CD4-positive, alpha-beta T cell treated with Interleukin-12 subunit alpha and Interleukin-12 subunit beta, for 1 hour (primary cell): ENCODE results near the gene TRERF1.
A peak's percentile ranks its signal among the peaks of the same experiment; 100 is the strongest.
"Not testable (repeated sequence)": the region's sequence is repeated elsewhere in the genome, so short reads cannot be mapped to it uniquely, and the experiment has no call there.

ENCODE experiments used
- DNase-seq: peaks from one replicate; pipeline ENCODE4 v3.0.0-alpha.2; 2020

The TRERF1 gene

DNA sequence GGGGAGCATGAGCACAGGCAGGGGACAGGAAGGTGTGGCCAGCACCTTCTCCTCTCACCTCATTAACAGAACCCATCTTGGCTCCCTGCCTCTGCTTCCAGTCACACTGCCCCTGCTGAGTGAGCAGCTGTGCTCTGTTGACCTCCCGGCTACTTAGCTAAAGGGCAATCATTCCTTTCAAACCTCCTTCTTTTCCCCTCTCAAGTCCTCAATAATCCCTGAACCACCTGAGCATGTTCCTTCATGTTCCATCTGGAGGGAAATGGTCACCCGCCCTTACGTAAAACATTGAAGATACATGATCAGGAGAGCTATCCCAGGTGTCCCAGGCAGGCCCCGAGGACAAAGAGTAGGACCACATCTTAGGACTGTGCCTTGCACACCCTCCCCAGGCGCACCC is 212.4 kb downstream of the TRERF1 start:
- DNase-seq = no peak

DNA sequence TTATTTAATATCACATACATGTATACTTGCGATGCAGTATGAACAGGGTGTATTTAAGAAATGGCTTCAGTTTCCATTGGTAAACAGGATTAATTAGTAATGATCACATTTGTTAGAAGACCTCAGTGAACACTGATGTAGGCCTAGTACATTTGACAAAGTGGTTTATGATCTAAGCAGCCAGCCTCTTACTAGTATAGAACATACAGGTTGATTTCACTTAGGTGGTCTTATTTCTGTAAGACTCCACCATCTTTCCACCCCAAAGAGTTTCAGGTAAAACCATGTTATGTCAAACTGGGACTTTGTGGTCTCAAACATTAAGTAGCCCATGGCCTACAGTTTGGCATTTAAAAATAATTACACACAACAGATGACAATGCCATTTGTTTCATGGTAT is 213.9 kb downstream of the TRERF1 start:
- no peak for DNase-seq

DNA sequence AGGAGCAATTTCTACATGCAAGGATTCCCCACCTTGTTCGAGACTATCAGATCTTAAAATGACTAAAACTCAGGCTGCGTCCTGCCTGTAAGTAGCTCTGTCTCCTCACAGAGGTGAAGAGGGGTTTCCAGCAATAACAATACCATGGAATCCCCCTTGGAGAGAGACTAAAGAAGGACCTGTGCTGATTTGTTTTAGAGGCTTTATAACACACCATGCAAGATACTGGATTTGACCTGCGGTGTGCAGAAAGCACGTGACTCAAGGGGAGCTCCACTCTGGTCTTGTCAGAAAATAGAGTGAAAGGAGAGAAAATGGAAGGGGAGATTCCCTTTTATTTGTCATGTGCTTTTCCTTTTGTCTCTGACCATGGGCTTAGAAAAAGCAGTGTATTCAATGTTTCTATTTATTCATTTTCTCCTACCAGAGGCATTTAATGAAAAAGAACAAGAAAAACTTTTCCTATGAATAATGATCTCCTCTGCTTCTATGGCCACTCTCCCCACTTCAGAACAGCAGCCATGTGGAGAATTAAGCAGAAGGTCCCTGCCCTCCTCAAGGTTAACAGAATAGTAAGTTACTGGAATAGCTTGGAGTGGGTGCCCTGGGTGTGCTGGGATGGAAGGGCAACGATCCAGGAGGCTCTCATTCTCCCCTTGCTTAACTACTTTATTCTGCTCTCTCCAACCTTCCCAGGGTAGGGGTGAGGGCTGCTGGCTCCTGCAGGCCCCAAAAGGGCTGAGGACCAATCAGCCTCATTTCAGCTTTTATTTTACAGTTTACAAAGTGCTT is 214.8 kb downstream of the TRERF1 start:
- no peak for DNase-seq

DNA sequence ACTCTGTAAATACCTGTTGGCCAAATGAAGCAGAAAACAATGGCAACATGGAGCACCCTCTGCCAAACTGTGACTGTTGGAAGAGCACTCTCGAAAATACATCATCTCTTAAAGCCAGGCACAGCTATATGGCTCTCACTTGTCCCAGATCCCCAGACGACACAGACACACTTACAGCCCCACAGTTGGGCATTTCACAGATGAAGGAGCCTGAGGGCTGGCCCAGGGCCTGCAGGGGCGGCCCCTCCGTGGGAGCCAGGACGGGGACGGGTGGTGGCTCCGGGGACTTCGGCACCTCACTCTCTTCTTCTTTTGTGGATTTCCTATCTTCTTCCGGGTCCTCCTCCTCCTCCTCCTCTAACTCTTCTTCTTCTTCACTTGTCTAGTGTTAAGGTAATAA is 215.7 kb downstream of the TRERF1 start:
- no peak for DNase-seq

DNA sequence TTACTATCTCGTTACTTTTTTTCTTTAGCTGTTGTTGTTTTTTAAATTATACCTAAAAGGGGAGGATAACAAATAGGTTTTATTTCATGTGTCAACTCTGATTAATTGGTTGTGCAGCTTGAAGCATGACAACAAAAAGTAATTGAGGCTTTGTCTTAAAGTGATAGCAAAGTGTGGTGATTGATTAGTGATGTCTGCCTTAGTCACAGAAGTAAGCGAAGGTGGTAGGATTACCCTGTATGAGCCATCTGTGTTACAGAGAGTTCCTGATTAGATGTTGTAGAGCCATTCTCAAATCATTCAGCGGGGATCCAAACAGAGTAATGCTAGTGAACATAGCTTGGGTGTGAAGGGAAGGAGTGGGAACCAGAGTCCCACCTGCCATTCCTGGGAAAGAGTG is 219.7 kb downstream of the TRERF1 start:
- no peak for DNase-seq

DNA sequence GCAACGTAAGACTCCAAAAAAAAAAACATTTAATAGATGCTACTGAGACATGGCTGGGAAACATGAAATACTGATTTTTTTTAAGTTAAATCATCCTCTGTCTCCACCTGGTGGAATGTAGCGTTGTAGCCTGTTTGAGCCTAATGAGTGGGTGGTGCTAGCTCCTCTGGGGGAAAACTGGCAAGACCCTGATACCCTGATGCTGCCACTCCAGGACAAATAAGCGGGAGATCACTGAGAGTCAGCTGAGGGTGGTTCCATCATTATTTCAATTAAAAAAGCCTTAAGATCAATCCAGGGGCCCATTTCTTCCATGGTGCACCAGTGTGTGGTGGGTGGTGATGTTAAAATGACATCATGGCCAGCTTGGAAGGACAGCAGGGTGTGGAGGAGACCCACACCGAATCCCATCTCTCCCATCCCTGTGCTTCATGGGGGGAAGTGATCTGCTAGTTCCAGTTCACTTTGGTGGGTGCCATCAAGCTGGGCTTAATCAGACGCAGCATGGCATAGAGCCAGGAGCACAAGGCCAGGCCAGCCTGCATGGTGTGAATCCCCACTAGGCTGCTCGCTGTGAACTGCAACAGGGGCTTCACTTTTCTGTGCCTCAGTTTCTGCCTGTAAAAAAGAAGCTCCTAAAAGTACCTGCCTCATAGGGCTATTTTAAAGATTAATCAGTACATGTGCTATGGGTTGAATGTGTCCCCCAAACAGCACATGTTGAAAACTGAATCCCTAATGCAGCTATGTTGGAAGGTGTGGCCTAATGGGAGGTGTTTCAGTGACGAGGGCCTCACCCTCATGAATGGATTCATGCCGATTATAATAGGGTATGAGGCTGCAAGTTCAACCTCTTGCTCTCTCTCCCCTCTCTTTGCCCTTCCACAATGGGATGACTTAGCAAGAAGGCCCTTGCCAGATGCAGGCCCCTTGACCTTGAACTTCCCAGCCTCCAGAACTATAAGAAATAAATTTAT is 221.1 kb downstream of the TRERF1 start:
- no peak for DNase-seq

DNA sequence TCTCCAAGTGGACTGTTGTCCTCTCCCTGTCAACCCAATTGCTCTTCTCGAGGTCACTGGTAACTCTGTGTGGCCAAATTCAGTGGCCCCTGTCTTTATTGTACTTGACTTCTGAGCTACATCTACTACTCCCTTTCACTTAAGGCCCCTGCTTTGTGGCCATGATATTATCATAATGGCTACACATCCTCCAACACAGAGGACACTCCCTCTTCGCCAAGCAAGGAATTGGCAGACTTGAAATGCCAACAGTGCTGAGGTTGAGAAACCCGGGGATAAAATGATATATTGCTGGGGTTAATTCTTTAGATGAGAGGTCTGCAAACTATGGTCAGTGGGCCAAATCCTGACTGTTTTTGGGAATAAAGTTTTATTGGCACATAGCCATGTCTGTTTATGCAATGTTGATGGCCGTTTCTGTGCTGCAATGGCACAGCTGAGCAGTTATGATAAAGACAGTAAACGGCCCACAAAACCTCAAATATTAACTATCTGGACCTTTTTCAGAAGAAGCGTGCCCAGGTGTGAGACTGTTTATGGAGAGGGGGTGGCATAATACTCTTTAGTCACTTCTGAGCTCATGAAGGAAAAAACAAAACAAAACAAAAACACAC is 222.1 kb downstream of the TRERF1 start:
- DNase-seq = no peak

DNA sequence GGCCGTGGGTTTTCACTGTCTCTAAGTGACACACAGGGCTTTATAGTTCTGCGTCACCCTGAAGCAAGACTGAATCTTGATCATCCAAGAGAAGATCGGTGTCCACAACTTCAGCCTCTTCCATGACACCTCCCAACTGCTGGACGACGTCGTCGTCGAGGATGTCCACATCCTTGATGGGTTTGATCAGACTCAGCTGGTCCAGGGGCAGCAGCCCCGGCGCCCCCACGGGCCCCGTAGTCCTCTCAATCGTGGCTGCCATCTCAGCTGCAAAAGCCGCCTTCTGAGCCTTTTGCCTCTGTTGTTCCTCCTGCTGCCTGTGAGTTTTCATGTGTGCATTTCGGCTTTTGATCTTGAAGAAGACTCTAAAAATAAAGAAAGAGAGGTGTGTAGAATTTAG is 223.4 kb downstream of the TRERF1 start:
- no peak for DNase-seq

DNA sequence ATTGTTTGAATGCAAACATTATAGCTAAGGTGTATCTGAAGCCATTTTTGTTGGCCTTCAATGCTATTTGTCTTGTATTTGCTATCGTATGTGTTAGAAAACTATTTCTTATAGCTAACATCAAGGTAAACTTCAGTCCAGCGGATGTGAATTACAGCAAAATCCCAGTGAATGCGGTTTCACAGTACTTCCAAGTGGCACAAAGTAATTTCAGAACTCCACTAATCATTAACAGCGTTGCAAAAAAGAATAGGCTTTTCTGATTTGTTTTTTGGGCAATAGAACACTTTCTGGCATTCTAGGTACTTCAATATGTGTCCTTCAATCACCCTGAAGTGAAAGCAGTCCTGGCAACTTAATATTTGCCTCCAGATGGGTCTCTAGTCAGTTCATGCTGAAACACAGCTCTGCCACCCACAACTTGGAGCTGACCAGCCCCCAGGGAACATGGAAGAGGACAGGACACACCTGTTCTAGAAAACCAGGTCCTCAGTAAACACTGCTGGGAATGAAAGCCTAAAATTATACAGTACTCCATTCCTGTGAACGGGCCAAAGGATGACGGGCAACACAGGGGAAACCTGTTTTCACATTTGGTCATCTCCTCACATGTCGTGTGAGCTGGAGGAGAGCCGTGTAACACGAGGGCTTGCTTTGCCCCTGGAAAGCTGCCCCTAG is 224.4 kb downstream of the TRERF1 start:
- DNase-seq = no peak

DNA sequence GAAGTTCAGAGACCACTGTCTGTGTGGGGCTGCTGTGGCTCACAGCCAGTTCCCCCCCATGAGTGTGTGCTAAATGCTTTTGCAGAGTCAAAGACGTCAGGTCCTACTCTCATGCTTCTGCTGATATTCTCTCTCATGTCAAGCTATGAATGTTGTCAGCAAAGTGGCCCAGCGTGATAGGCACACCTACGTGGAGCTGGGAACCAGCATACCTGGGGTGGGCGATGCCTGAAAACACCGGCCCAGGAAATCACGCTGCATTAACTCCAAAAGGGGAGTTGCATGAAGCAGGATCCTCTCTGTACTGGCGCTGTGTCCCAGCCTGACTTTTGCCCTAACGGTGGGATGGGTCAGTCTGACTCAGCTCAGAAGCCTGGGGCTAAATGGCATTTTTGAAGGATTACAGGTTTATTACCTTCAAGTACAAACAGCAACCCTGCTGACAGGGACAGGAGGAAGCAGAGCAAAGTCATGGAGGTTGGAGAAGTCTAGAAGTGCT is 225.0 kb downstream of the TRERF1 start:
- DNase-seq = no peak

DNA sequence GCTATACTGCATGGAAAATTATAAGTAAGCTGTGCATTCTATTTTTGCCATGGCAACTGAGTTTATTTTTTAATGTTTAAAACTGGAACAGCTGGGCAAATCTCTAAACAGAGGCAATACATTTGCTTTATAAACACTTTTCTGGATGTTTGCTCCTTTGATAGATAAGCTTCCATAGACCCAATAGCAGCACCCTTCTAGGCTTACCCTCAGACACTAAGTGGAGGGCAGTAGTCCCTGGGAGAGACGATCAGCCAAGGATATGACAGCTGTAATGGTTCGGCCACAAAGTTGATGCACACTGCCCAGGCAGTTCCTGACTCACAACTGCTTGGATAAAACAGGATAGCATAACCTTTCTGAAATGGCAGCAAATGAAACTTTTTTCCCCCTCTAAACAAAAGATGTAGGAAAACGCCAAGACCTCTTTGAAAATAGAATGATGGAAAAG is 225.5 kb downstream of the TRERF1 start:
- no peak for DNase-seq

DNA sequence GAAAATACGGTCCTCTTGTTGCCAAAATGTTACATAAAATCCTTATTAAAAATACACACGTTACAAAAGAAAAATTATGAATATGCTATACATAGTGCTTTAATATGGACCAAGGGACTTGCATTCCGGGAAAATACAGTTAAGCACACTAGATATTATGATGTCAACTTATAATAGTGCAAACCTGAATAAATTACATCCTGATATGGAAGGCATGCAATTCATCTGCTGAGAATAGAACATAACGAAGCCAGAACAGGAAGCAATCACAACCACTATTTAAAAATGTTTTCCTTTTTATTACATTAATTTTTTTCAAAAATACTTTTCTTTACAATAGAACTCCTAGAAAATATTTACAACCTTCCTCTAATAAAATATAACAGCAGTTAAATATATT is 226.3 kb downstream of the TRERF1 start:
- DNase-seq = no peak

DNA sequence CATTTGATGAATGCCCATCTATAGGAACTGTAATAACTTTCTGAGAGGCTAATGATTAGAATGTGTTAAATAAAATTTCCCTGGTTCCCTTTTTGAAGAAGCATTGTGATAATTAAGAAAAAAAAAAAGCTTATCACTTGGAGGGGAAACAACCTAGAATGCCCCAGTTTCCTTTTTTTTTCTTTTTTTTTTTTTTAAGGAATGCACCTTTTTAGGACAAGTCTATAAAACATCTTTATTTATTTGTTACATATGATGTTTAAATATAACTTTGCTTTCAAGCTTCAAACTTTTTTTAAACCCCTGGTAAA is 226.7 kb downstream of the TRERF1 start:
- DNase-seq = no peak

DNA sequence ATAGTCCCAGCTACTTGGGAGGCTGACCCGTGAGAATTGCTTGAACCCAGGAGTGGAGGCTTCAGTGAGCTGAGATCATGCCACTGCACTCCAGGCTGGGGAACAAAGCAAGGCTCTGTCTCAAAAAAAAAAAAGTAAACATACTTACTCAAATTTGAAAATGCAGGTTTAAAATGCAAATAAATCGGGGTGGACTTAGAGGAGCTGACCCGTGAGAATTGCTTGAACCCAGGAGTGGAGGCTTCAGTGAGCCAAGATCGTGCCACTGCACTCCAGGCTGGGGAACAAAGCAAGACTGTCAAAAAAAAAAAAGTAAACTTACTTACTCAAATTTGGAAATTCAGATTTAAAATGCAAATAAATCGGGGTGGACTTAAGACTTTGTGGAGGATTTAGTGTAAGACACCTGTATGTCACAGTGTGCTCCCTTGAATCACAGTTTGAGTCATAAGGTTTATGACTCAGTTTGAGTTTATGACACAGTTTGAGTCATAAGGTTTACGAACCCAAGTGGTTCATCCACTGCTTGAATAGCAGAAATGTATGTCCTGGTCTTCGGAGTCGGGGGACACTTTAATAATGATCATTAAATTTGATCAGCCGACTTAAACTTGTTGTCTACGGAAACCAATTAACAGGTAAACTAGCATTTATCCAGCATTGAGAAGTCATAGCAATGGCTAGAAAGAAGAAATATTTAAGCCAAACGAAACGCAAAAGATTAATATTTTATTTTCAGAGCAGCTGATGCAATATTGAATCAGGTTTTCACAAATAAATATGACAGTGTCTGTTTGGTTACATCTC is 227.3 kb downstream of the TRERF1 start:
- no peak for DNase-seq

DNA sequence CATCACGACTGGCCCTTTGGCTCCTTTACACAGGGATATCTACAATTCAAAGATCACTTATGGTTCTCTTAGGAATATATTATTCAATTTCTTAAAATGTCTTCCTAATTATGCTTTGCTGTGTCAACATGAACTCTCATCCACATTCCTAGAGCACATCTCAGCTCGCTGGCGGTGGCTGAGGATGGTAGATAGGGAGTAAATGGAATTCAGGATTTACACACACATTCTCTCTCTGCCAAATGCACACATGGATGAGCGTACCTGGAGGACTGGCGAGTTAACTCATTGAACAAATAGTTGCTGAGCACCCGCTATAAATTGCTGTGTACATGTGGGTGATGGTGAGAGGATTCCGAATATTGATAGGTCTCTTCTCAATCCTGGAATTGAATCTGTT is 229.3 kb downstream of the TRERF1 start:
- no peak for DNase-seq

DNA sequence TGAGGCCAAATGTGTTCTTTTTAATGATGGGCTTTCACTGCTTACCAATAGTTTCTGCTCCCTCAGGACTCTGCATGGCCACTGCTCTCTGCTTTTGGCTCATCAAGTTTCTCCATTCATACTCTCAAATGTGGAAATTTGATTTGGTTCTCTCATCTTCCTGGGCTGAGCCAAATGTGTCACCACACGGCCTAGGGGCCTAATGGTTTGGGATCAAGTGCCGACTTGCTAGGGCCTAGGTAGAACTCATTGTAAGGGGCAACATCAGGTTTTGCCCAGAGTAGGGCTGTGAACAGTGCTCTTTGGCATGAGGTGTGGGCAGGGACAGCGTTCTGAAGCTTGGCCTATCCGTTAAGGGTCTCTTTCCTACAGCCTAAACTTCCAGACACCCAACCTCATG is 230.2 kb downstream of the TRERF1 start:
- DNase-seq = no peak

DNA sequence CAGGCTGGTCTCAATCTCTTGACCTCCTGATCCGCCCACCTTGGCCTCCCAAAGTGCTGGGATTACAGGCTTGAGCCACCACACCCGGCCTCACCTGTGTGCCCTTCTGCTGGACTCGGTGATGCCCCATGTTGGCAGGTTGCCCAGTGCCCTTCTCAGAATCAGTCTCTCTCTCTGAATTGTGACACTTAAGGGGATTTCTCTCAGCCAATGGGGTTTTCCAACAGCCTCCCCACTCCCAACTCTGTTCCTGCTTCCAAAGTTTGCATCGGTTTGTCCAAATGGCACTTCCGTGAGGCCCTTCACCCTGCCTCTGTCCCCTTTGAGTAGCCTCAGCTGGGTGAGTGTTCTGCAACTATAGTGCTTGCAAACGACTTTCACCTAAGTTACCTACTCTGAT is 230.9 kb downstream of the TRERF1 start:
- no peak for DNase-seq

DNA sequence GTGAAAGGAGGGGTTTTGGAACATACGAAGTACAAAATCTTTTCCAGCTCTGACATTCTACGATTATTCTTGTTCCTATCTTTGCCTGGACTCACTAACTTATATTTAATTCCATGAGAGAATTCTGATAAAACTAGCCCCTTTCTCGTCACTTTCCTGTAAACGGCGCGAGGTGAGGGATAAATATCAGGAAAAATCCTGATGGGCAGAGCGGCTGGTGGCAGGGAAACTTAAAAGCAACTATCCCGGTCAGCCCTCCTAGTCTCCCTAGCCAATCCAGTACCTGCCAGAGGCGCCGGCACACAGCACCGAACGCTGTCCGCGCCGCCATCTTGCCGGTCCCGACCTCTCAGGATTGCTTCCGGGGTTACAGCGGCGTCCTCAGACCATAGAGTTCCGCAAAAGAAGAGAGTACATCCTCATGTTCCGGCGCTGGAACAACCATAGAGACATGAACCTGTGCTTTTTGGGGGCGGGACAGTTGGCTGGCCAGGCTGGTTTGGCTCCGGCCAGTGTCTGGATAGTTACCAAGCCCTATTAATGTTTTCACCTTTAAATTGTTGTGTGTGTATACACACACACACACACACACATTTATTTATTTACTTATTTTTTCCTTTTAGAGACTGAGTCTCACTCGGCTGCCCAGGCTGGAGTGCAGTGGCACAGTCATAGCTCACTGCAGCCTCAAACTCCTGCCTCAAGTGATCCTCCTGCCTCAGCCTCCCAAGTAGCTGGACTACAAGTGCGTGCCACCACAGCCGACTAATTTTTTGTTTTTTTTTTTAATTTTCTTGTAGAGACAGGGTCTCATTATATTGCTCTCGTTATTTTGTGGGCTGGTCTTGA is 234.0 kb downstream of the TRERF1 start, which contains the start of gene MRPS10:
TSS of gene MRPS10 (minus strand) at position 343 of the 849 bp plus-strand sequence. CDS start at position 331, 12 bp downstream.
- peak; percentile 92 for DNase-seq

DNA sequence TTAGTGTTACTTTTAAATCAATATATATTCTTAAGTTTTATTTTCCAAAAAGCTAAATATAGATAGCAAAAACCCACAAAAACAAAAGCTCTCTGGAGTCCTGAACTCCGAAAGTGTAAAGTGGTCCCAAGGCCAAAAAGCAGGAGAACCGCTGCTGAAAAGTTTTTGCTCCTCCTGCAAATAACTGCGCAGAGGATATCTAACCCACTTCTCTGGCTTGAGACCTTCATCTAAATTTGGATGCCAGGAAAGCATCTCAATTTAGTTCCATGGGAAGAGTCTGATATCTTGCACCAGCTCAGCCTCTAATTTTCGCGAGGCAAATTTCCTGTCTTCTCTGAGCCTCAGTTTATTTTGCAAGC is 234.6 kb downstream of the TRERF1 start:
- no peak for DNase-seq

DNA sequence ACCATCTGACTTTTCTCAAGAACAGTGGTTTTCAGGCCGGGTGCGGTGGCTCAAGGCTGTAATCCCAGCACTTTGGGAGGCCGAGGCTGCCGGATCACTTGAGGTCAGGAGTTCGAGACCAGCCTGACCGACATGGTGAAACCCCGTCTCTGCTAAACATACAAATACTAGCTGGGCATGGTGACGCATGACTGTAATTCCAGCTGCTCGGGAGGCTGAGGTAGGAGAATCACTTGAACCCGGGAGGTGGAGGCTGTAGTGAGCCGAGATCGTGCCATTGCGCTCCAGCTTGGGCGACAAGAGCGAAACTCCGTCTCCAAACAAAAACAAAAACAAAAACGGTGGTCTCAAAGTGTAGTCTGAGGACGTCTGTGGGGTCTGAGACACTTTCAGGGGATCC is 235.2 kb downstream of the TRERF1 start:
- DNase-seq = not testable (repeated sequence)

DNA sequence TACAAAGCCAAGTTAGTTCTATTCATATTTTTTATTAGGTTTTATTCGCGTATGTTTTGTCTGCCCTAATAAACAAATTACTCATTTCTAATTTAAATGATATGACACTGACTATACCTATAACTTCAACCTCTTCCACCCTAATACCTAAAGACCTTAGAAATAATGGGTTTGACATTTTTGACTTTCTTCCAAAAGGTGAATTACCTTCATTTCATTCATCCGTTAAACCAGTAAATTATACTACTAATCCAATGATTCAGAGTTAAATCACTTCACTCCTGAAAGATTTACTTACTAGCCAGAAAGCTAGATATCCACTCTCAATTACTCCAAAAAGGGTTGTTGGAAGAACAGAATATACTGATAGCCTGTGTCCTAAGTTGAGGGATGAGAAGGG is 239.3 kb downstream of the TRERF1 start:
- DNase-seq = no peak
